CD4-positive, alpha-beta T cell treated with Interleukin-17A for 1 hour (primary cell): ENCODE results near the gene NEK1.

Experiments
- DNase-seq: peaks from one replicate; pipeline ENCODE4 v3.0.0-alpha.2; 2020

NEK1 gene

DNA sequence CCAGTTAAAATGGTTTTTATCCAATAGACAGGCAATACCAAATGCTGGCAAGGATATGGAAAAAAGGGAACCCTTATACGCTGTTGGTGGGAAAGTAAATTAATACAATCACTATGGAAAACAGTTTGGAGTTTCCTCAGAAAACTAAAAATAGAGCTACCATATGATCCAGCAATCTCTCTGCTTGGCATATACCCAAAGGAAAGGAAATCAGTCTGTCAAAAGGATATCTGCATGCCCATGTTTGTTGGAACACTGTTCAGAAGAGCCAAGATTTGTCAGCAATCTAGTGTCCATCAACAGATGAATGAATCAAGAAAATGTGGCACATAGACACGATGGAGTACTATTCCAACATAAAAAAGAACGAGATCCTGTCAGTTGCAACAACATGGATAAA is 250.6 kb downstream of the NEK1 start:
- DNase-seq, result no peak

DNA sequence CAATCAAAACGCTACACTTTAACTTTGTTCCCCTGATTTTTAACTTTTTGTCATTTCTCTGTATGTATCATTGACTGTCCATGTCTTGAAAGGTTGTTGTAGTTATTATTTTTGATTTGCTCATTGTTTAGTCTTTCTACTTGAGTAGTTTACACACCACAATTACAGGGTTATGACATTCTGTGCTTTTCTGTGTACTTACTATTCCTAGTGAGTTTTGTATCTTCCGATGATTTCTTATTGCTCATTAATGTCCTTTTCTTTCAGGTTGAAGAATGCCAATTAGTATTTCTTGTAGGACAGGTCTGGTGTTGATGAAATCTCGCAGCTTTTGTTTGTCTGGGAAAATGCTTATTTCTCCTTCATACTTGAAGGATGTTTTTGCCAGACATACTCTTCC is 252.4 kb downstream of the NEK1 start:
- DNase-seq, result no peak

DNA sequence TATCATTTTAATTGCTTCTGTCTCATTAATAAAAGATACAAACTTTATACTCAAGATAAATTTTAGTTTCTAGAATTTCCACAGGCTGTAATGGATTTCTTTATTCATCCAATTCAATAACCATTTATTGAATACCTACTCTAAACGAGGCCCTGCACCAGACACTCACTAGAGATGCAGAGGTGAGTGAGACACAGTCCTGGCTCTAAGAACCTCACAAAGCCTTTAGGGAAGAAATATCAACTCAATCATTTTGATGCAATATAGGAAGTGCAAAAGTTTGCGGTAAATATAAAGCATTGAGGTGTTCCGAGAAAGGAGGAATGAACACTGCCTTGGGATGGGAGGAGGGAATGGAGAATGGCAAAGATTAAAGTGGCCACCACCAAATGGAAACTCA is 260.0 kb downstream of the NEK1 start:
- DNase-seq, result no peak

DNA sequence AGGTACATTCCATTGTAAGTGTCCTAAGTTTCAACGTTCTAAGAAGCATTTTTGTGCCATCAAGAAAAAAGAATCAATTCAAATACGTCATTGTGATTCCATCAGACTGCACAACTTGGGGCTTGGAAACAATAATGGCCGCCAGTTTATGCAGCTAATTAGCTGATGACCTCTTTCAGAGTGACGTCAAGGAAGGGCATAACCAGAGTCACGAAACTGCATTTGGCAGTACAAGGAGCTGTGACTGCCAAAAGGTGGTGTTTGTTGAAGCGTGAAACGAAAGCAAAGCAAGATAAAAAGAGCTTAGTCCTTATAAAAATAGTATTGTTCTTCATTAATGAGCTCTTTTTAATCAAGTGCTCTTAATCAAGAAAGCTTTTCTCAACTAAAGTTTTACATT is 260.5 kb downstream of the NEK1 start:
- DNase-seq, result no peak

DNA sequence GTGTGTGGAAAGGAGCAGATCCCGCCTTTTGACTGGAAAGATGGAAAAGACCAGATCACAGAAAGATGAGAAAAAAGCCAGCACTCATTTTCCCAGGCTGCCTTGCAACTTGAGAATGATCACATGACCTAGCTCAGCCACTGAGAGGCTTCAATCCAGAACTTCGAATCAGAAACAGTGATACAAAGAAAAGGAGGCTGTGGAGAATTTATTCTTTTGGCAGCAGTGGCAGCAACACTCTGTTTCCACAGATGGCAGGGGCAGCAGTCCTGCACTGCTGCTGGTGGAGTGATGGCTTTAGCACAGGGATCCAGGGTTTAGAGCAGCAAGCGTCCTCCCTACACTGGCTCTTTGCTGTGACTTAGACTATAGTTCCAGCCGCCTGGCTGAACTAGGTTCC is 263.8 kb downstream of the NEK1 start:
- no peak for DNase-seq

DNA sequence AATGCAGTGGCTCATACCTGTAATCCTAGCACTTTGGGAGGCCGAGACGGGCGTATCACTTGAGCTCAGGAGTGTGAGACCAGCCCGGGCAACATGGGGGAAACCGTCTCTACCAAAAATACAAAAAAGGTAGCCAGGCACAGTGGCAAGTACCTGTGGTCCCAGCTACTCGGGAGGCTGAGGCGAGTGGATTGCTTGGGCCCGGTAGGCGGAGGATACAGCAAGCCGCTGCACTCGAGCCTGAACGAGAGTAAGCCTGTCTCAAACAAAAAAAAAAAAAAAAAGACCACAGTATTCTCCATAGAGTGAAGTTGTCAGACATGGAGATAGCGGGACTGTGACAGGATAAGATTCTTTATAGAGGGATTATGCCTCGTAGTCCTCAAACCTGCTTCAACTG is 265.5 kb downstream of the NEK1 start:
- DNase-seq, result no peak

DNA sequence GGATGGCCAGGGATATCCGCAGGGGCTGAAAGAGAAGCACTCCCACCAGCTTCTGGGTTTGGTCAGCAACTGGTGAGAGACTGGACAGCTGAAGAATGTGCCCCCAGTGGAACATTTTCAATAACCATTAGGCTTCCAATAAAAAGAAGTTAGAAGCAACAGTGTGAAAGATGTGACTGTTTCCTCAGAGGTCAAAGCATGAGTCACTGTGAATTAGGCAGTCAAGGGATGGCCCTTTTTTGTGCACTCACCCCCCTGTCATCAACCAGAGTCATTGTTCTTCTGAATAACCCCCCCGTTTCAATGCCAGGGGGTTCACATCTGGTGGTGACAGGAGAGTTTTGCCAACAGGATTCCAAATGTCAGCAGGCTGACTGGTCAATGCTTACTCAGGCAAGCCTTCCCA is 267.1 kb downstream of the NEK1 start:
- DNase-seq, result no peak
